Liver (tissue), 3 donors: Measurements from ENCODE around the gene CEP97.

Experiments used
- ATF3 ChIP-seq: IDR thresholded peaks from 2 replicates; pipeline ENCODE4 v1.6.1; 2016; ENCODE audit warnings: antibody characterized with exemption
- CTCF ChIP-seq: fragments of 150-350 bp; IDR thresholded peaks from 2 replicates; pipeline ENCODE4 v1.5.1; 2017; ENCODE audit warnings: improper control_type of control experiment, low read depth, low read length; ENCODE audit not compliant: missing input control
- EGR1 ChIP-seq, 2 donors: IDR thresholded peaks; 2 replicates each; pipeline ENCODE4 v1.6.1; 2016 to 2018; ENCODE audit warnings: antibody characterized with exemption in 2 of 2, low read depth in 2 of 2
- FOXA1 ChIP-seq: IDR thresholded peaks from 2 replicates; pipeline ENCODE4 v1.6.1; 2016; ENCODE audit warnings: antibody characterized with exemption
- GABPA ChIP-seq, 2 donors: IDR thresholded peaks in 1 of 2; conservative IDR thresholded peaks in 1 of 2; 2 replicates each; pipeline ENCODE4 v1.6.1; 2016; ENCODE audit warnings: antibody characterized with exemption in 2 of 2, mild to moderate bottlenecking in 1 of 2, moderate library complexity in 1 of 2
- HNF4G ChIP-seq: IDR thresholded peaks from 2 replicates; pipeline ENCODE4 v1.6.1; 2016; ENCODE audit warnings: antibody characterized with exemption
- JUND ChIP-seq, 2 donors: IDR thresholded peaks; 2 replicates each; pipeline ENCODE4 v1.6.1; 2016; ENCODE audit warnings: antibody characterized with exemption in 2 of 2
- RAD21 ChIP-seq, 2 donors: IDR thresholded peaks; 2 replicates each; pipeline ENCODE4 v1.6.1; 2016; ENCODE audit warnings: antibody characterized with exemption in 2 of 2, mild to moderate bottlenecking in 2 of 2
- REST ChIP-seq: IDR thresholded peaks from 2 replicates; pipeline ENCODE4 v1.6.1; 2016; ENCODE audit warnings: antibody characterized with exemption, mild to moderate bottlenecking
- SP1 ChIP-seq: IDR thresholded peaks from 2 replicates; pipeline ENCODE4 v1.6.1; 2018; ENCODE audit warnings: antibody characterized with exemption, mild to moderate bottlenecking
- TAF1 ChIP-seq: conservative IDR thresholded peaks from 2 replicates; pipeline ENCODE4 v1.6.1; 2016; ENCODE audit warnings: antibody characterized with exemption, mild to moderate bottlenecking
- YY1 ChIP-seq: IDR thresholded peaks from 2 replicates; pipeline ENCODE4 v1.6.1; 2016; ENCODE audit warnings: antibody characterized with exemption, mild to moderate bottlenecking
- TF ChIP-seq, protein P1 (sequence below): IDR thresholded peaks from 2 replicates; pipeline ENCODE4 v1.6.1; 2016; ENCODE audit warnings: antibody characterized with exemption
- donor health status: healthy.
- donor health status: healthy.

- no peak for TF ChIP-seq CTCF
- TF ChIP-seq REST = no peak
- TF ChIP-seq SP1 = no peak
- no peak for TF ChIP-seq FOXA1
- TF ChIP-seq ATF3 = no peak
- no peak for TF ChIP-seq RAD21 (IDR thresholded peaks at IDR 0.05)
- TF ChIP-seq, protein P1, sequence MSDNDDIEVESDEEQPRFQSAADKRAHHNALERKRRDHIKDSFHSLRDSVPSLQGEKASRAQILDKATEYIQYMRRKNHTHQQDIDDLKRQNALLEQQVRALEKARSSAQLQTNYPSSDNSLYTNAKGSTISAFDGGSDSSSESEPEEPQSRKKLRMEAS = no peak
- TF ChIP-seq YY1 = no peak
- no peak for TF ChIP-seq JUND (IDR thresholded peaks at IDR 0.05)
- TF ChIP-seq GABPA (IDR thresholded peaks at IDR 0.05 in 1 of 2, conservative IDR thresholded peaks at IDR 0.05 in 1 of 2) = no peak
- TF ChIP-seq HNF4G = no peak
- TF ChIP-seq TAF1 = no peak
- TF ChIP-seq EGR1 (IDR thresholded peaks at IDR 0.05; ENCODE audit: low read depth in 2 of 2) = no peak
Observed at GRCh38 chr3:101722394-101723173, 1.8 kb upstream of the CEP97 start.
